ENCODE data around the gene TRMU. TPM values are rescaled to one million over a fixed set of nuclear protein-coding genes. Genes with fewer than 3 reads are reported as not detected.

TRMU gene
- 33.7 and 37.5 TPM in 2 replicates for total RNA-seq

GRCh38 chr22:46335201-46336118, at the start of gene TRMU:
TRMU (plus strand) TSS chr22:46335714; CDS start chr22:46335765, 51 bp downstream.

GRCh38 chr22:46296257-46297150, 39.0 kb upstream of the TRMU start, which contains the start of gene GTSE1:
GTSE1 (plus strand) TSS chr22:46296870; CDS start chr22:46297401, 531 bp downstream.

Other genes starting within 250 kb of the TRMU start
- 9.9 and 14.7 TPM in 2 replicates for gene PPARA, start 185.2 kb upstream of the TRMU start, total RNA-seq
- 13.2 and 24.3 TPM in 2 replicates for gene CDPF1, start 85.4 kb upstream of the TRMU start, total RNA-seq
- gene PKDREJ, start 72.4 kb upstream of the TRMU start, total RNA-seq, result not detected in 2 replicates
- 18.8 and 34.7 TPM in 2 replicates for gene TTC38, start 67.7 kb upstream of the TRMU start, total RNA-seq
- 3.6 and 5.8 TPM in 2 replicates for gene GTSE1, start 38.8 kb upstream of the TRMU start, total RNA-seq
- gene CELSR1, start 201.9 kb downstream of the TRMU start, total RNA-seq, result 2.3 and 5.5 TPM in 2 replicates